GM12878 (cell line): ENCODE results near the gene NT5DC3. TPM values are rescaled to one million over a fixed set of nuclear protein-coding genes. Genes with fewer than 3 reads are reported as not detected.

Experiments
- ATAC-seq: fragments of 200-7000 bp; cut with Tn5 transposase; 3 replicates; pipeline ENCODE4 v1.9.1; 2020; ENCODE audit warnings: mild to moderate bottlenecking, moderate library complexity
- BruUV-seq: library from RNA; stranded (reverse); fragments of 400-500 nt; replicated peaks from 2 replicates; lab custom pipeline; 2021; lab: Mats Ljungman, UMichigan
- CTCF ChIA-PET: fragments of 300-600 bp; sonication (Branson Sonifier 250); formaldehyde crosslinking; extraction: SDS; loops from one replicate; lab custom pipeline; 2021; ENCODE audit warnings: inconsistent platforms; lab: Yijun Ruan, JAX
- POLR2A ChIA-PET: fragments of 350-600 bp; formaldehyde crosslinking; extraction: SDS; loops from one replicate; lab custom pipeline; 2021; ENCODE audit warnings: inconsistent platforms; lab: Charles Lee
- RAD21 ChIA-PET: fragments of 300-600 bp; sonication (Branson Sonifier 250); formaldehyde crosslinking; loops from one replicate; lab custom pipeline; 2023; ENCODE audit warnings: antibody characterized with exemption; ENCODE audit not compliant: unreplicated experiment; lab: Charles Lee
- SMC1A ChIA-PET: fragments of 300-600 bp; sonication (Branson Sonifier 250); formaldehyde crosslinking; loops from one replicate; lab custom pipeline; 2023; ENCODE audit not compliant: unreplicated experiment, uncharacterized antibody; lab: Charles Lee
- DNase-seq: peaks from one replicate; pipeline ENCODE4 v3.0.0-alpha.2; 2011; ENCODE audit warnings: low read depth, low spot score
- FAIRE-seq: peaks from 3 replicates; lab custom pipeline; 2011; peaks lifted over from hg19 to GRCh38; lab: Jason Lieb, UNC
- H2AFZ ChIP-seq: 2 replicates; pipeline ENCODE4 v1.6.0; 2011; ENCODE audit warnings: low read depth, low read length, control low read depth; ENCODE audit not compliant: control insufficient read depth
- H3K27ac ChIP-seq: 2 replicates; pipeline ENCODE4 v1.5.1; 2011; ENCODE audit warnings: control low read depth; ENCODE audit not compliant: control insufficient read depth, insufficient read depth
- H3K27me3 ChIP-seq, 2 experiments: replicated peaks in 1 of 2; 2 replicates each; pipeline versions ENCODE4 v1.6.0 to v1.6.1; 2011; ENCODE audit warnings: low read length in 1 of 2; ENCODE audit not compliant: control insufficient read depth in 2 of 2, insufficient read depth in 2 of 2
- H3K36me3 ChIP-seq, 2 experiments: 2 replicates each; pipeline ENCODE4 v1.5.1; 2011; ENCODE audit warnings: low read length in 1 of 2; ENCODE audit not compliant: control insufficient read depth in 2 of 2, insufficient read depth in 2 of 2
- H3K4me1 ChIP-seq: 2 replicates; pipeline ENCODE4 v1.6.1; 2011; ENCODE audit warnings: mild to moderate bottlenecking, low read length, moderate library complexity, mixed read lengths; ENCODE audit not compliant: control insufficient read depth, insufficient read depth
- H3K4me2 ChIP-seq: 2 replicates; pipeline ENCODE4 v1.6.0; 2011; ENCODE audit warnings: control low read depth; ENCODE audit not compliant: control insufficient read depth, insufficient read depth
- H3K4me3 ChIP-seq: fragments of 200-600 bp; sonication (generic); 2 replicates; pipeline ENCODE4 v1.5.1; 2016
- H3K79me2 ChIP-seq: 2 replicates; pipeline ENCODE4 v1.6.0; 2011; ENCODE audit warnings: low read length; ENCODE audit not compliant: control insufficient read depth, insufficient read depth
- H3K9ac ChIP-seq: 2 replicates; pipeline ENCODE4 v1.8.0; 2011; ENCODE audit warnings: low read length, control low read depth, mixed read lengths; ENCODE audit not compliant: control insufficient read depth, insufficient read depth
- H3K9me3 ChIP-seq: replicated peaks from 3 replicates; pipeline ENCODE4 v1.5.1; 2011; ENCODE audit warnings: mild to moderate bottlenecking, low read length; ENCODE audit not compliant: control insufficient read depth, insufficient read depth
- H4K20me1 ChIP-seq: 2 replicates; pipeline ENCODE4 v1.6.0; 2011; ENCODE audit not compliant: control insufficient read depth, insufficient read depth
- CBX5 ChIP-seq: sonication (generic); IDR thresholded peaks from 2 replicates; pipeline ENCODE4 v1.6.1; 2016; ENCODE audit warnings: low read depth, moderate library complexity, mild to moderate bottlenecking, inconsistent platforms
- EP300 ChIP-seq, 2 experiments: fragments of 150-350 bp in 1 of 2; IDR thresholded peaks; 2 replicates each; pipeline ENCODE4 v1.6.1; 2011 to 2012; ENCODE audit warnings: low read depth in 2 of 2, low read length in 2 of 2, borderline replicate concordance in 1 of 2, improper control_type of control experiment in 1 of 2, inconsistent platforms in 1 of 2; ENCODE audit not compliant: control insufficient read depth in 1 of 2
- GATAD2B ChIP-seq: fragments of 450-650 bp; conservative IDR thresholded peaks from 2 replicates; pipeline ENCODE4 v1.6.1; 2017; ENCODE audit warnings: low read depth, mild to moderate bottlenecking, moderate library complexity
- HDAC6 ChIP-seq: fragments of 200-600 bp; sonication (generic); IDR thresholded peaks from one replicate; pipeline ENCODE4 v1.8.0; 2017; ENCODE audit warnings: antibody characterized with exemption; ENCODE audit not compliant: unreplicated experiment
- KAT2A ChIP-seq: conservative IDR thresholded peaks from 2 replicates; pipeline ENCODE4 v1.6.1; 2011; ENCODE audit warnings: low read depth, low read length; ENCODE audit not compliant: control insufficient read depth
- NRF1 ChIP-seq: conservative IDR thresholded peaks from 2 replicates; pipeline ENCODE4 v1.6.1; 2011; ENCODE audit warnings: mild to moderate bottlenecking, low read depth, low read length, improper control_type of control experiment
- RAD21 ChIP-seq: IDR thresholded peaks from 2 replicates; pipeline ENCODE4 v1.6.1; 2011; ENCODE audit warnings: mild to moderate bottlenecking, low read depth, low read length, moderate library complexity; ENCODE audit not compliant: insufficient read depth
- WGBS: methylation state at CpG from one replicate; pipeline ENCODE4 v1.1.6; 2016; ENCODE audit warnings: low lambda C conversion rate; ENCODE audit not compliant: insufficient replicate concordance, insufficient coverage; ENCODE audit errors: missing lambda C conversion rate; 5-methylcytosine and 5-hydroxymethylcytosine counted together
- in situ Hi-C: fragments of 300-500 bp; cut with MboI; formaldehyde crosslinking; loops from 9 replicates; pipeline ENCODE4 v1.14.3; 2018; ENCODE audit warnings: mixed read lengths
- intact Hi-C: fragments of 100-400 bp; cut with micrococcal nuclease; formaldehyde crosslinking; loops from one replicate; pipeline ENCODE4 v1.14.2; 2022; ENCODE audit not compliant: unreplicated experiment
- polyA plus RNA-seq, 11 experiments: library from polyadenylated mRNA; depleted of rRNA in 4 of 11; unstranded in 6 of 11; stranded (reverse) in 5 of 11; fragments of >200 nt; fragmentation: Nextera tagmentation in 4 of 11; fragmentation: Illumina TruSeq in 1 of 11; extraction: Ambion mirVana in 4 of 11; extraction: Trizol in 1 of 11; gene quantifications; 1 replicate in 1 of 11; 2 replicates in 10 of 11; pipeline versions ENCODE4 v1.2.1 to v1.2.3, GENCODE V29; 2011 to 2016; ENCODE audit warnings: inconsistent platforms in 2 of 11, missing spikeins in 2 of 11, low read depth in 1 of 11
- total RNA-seq, 4 experiments: library from RNA; depleted of rRNA in 3 of 4; stranded (reverse); fragments of >200 nt in 3 of 4; fragmentation: Illumina TruSeq in 1 of 4; extraction: Trizol in 1 of 4; gene quantifications; 2 replicates each; pipeline versions ENCODE4 v1.2.1 to v1.2.3, GENCODE V29; 2013 to 2021
- TF ChIP-seq, protein P1 (sequence below): fragments of 450-650 bp; IDR thresholded peaks from 2 replicates; pipeline ENCODE4 v1.6.1; 2017; ENCODE audit warnings: mild to moderate bottlenecking, moderate library complexity
- TF ChIP-seq, protein P2 (sequence below): fragments of 450-650 bp; IDR thresholded peaks from 2 replicates; pipeline ENCODE4 v1.6.1; 2017; ENCODE audit warnings: borderline replicate concordance
- TF ChIP-seq, protein P3 (sequence below), 3 experiments: IDR thresholded peaks in 2 of 3; conservative IDR thresholded peaks in 1 of 3; 2 replicates each; pipeline ENCODE4 v1.5.1; 2011; ENCODE audit warnings: low read depth in 3 of 3, low read length in 3 of 3, mild to moderate bottlenecking in 3 of 3, control low read depth in 2 of 3, moderate library complexity in 2 of 3, inconsistent platforms in 1 of 3, mixed read lengths in 1 of 3; ENCODE audit not compliant: control insufficient read depth in 2 of 3, insufficient read depth in 1 of 3; ENCODE audit errors: extremely low read depth in 1 of 3
- TF ChIP-seq, protein P4 (sequence below): fragments of 450-650 bp; IDR thresholded peaks from 2 replicates; pipeline ENCODE4 v1.6.1; 2017; ENCODE audit warnings: mild to moderate bottlenecking, low read depth, inconsistent platforms; ENCODE audit not compliant: poor library complexity, severe bottlenecking

Gene NT5DC3
- total and polyA plus RNA-seq, 10 of the 15 experiments (the other 5 are each of a cell fraction or from before 2014, with no cell fraction given), result 2.0 to 12.4 (median 5.9) TPM

DNA sequence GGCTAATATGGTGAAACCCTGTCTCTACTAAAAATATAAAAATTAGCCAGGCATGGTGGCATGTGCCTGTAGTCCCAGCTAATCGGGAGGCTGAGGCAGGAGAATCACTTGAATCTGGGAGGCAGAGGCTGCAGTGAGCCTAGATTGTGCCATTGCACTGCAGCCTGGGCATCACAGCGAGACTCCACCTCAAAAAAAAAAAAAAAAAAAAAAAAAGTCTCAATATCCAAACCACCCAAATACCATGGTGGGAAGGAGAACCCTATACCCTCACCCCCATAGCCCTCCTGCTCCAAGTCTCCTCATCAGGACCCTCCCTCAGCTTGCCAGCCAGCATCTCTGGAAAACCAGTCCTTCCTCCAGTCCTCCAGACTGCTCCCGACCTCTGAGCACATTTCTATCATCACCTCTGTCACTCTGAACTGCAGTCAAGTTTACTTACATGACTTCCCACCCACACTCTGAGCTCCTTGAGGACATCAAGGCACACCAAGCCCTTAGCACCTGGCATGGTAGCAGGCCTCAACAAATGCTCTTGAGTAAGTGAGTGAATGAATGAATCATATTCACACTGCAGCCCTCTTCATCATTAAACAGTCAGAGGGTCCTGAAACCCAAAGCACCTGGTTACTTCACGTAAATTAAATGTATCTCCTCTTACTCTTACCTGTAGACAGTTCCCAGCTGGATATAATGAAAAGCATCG is 35.2 kb downstream of the NT5DC3 start:
- Histone ChIP-seq H3K36me3 (peaks cover 0 to 3% of the 10 kb centered on the region in 2 experiments; a peak in 3 of 4 replicates), H3K4me2 (no peak overlapping the region), H3K4me1 (no peaks in the 10 kb centered on the region), H3K27ac (no peak overlapping the region), H3K9me3 (no peaks in the 10 kb centered on the region), H3K4me3 (no peak overlapping the region), H4K20me1 (no peaks in the 10 kb centered on the region), H3K79me2 (no peaks in the 10 kb centered on the region), H3K27me3 (no peaks in the 10 kb centered on the region), H2AFZ (no peak overlapping the region), H3K9ac (no peak overlapping the region)
- FAIRE-seq (no peak), ATAC-seq (no peak), DNase-seq (no peak)
- ChIA-PET POLR2A (interaction anchor here (0.7 kb wide), 1 partner anchor 36 kb away, joined by 4 read pairs; no protein-coding TSS in a partner anchor), CTCF (interaction anchor here (1.0 kb wide), 1 partner anchor 13 kb away, joined by 3 read pairs; no protein-coding TSS in a partner anchor), SMC1A (interaction anchor here (1.5 kb wide), 1 partner anchor 17 kb away, joined by 3 read pairs; no protein-coding TSS in a partner anchor), RAD21 (no interaction called here)
- BruUV-seq, result no TSS peak
- 71% methylated on average over 4 of the region's 5 CpGs for WGBS
- intact Hi-C loops (no loop called here), in situ Hi-C loops (no loop called here)
- TF ChIP-seq NRF1 (no peak), CBX5 (no peak), EP300 (IDR thresholded peaks at IDR 0.05; ENCODE audit: borderline replicate concordance in 1 of 2, control insufficient read depth in 1 of 2, low read depth in 2 of 2, low read length in 2 of 2) (no peak), KAT2A (no peak), RAD21 (no peak), GATAD2B (no peak), HDAC6 (no peak)
- TF ChIP-seq, protein P1, sequence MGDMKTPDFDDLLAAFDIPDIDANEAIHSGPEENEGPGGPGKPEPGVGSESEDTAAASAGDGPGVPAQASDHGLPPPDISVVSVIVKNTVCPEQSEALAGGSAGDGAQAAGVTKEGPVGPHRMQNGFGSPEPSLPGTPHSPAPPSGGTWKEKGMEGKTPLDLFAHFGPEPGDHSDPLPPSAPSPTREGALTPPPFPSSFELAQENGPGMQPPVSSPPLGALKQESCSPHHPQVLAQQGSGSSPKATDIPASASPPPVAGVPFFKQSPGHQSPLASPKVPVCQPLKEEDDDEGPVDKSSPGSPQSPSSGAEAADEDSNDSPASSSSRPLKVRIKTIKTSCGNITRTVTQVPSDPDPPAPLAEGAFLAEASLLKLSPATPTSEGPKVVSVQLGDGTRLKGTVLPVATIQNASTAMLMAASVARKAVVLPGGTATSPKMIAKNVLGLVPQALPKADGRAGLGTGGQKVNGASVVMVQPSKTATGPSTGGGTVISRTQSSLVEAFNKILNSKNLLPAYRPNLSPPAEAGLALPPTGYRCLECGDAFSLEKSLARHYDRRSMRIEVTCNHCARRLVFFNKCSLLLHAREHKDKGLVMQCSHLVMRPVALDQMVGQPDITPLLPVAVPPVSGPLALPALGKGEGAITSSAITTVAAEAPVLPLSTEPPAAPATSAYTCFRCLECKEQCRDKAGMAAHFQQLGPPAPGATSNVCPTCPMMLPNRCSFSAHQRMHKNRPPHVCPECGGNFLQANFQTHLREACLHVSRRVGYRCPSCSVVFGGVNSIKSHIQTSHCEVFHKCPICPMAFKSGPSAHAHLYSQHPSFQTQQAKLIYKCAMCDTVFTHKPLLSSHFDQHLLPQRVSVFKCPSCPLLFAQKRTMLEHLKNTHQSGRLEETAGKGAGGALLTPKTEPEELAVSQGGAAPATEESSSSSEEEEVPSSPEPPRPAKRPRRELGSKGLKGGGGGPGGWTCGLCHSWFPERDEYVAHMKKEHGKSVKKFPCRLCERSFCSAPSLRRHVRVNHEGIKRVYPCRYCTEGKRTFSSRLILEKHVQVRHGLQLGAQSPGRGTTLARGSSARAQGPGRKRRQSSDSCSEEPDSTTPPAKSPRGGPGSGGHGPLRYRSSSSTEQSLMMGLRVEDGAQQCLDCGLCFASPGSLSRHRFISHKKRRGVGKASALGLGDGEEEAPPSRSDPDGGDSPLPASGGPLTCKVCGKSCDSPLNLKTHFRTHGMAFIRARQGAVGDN, result no peak
- TF ChIP-seq, protein P2, sequence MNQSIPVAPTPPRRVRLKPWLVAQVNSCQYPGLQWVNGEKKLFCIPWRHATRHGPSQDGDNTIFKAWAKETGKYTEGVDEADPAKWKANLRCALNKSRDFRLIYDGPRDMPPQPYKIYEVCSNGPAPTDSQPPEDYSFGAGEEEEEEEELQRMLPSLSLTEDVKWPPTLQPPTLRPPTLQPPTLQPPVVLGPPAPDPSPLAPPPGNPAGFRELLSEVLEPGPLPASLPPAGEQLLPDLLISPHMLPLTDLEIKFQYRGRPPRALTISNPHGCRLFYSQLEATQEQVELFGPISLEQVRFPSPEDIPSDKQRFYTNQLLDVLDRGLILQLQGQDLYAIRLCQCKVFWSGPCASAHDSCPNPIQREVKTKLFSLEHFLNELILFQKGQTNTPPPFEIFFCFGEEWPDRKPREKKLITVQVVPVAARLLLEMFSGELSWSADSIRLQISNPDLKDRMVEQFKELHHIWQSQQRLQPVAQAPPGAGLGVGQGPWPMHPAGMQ, result no peak
- TF ChIP-seq, protein P3, sequence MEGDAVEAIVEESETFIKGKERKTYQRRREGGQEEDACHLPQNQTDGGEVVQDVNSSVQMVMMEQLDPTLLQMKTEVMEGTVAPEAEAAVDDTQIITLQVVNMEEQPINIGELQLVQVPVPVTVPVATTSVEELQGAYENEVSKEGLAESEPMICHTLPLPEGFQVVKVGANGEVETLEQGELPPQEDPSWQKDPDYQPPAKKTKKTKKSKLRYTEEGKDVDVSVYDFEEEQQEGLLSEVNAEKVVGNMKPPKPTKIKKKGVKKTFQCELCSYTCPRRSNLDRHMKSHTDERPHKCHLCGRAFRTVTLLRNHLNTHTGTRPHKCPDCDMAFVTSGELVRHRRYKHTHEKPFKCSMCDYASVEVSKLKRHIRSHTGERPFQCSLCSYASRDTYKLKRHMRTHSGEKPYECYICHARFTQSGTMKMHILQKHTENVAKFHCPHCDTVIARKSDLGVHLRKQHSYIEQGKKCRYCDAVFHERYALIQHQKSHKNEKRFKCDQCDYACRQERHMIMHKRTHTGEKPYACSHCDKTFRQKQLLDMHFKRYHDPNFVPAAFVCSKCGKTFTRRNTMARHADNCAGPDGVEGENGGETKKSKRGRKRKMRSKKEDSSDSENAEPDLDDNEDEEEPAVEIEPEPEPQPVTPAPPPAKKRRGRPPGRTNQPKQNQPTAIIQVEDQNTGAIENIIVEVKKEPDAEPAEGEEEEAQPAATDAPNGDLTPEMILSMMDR (IDR thresholded peaks at IDR 0.05 in 2 of 3, conservative IDR thresholded peaks at IDR 0.05 in 1 of 3; ENCODE audit: control insufficient read depth in 2 of 3, extremely low read depth in 1 of 3, insufficient read depth in 1 of 3, low read depth in 3 of 3, low read length in 3 of 3), result no peak
- TF ChIP-seq, protein P4, sequence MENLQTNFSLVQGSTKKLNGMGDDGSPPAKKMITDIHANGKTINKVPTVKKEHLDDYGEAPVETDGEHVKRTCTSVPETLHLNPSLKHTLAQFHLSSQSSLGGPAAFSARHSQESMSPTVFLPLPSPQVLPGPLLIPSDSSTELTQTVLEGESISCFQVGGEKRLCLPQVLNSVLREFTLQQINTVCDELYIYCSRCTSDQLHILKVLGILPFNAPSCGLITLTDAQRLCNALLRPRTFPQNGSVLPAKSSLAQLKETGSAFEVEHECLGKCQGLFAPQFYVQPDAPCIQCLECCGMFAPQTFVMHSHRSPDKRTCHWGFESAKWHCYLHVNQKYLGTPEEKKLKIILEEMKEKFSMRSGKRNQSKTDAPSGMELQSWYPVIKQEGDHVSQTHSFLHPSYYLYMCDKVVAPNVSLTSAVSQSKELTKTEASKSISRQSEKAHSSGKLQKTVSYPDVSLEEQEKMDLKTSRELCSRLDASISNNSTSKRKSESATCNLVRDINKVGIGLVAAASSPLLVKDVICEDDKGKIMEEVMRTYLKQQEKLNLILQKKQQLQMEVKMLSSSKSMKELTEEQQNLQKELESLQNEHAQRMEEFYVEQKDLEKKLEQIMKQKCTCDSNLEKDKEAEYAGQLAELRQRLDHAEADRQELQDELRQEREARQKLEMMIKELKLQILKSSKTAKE, result no peak
